GM08714 (cell line): ENCODE data around the gene SNRPD2.

Experiments
- H3K4me3 ChIP-seq: fragments of 200-500 bp; sonication (Bioruptor generic); 2 replicates; pipeline ENCODE4 v1.5.1; 2014; ENCODE audit warnings: mild to moderate bottlenecking, low read length, inconsistent platforms
- ZNF274 ChIP-seq: IDR thresholded peaks from 2 replicates; pipeline ENCODE4 v1.6.1; 2012; ENCODE audit warnings: mild to moderate bottlenecking, low read depth, low read length

The SNRPD2 gene

DNA sequence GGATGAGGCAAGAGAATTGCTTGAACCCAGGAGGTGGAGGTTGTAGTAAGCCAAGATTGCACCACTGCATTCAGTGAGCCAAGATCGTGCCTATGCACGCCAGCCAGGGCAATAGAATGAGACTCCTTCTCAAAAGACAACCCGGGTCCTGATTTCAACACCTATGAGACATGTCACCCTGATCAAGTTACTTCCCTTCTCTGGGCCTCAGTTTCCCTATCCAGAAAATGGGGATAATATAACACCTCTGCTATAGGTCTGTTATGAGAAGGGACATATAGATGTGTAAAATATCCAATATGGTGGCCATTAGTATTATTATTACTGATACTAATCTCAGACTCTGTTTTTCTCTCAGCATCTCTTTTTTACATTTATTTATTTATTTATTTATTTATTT is 36.7 kb downstream of the SNRPD2 start:
- TF ChIP-seq ZNF274 = no peak
- no peak overlapping the region for H3K4me3 ChIP-seq

DNA sequence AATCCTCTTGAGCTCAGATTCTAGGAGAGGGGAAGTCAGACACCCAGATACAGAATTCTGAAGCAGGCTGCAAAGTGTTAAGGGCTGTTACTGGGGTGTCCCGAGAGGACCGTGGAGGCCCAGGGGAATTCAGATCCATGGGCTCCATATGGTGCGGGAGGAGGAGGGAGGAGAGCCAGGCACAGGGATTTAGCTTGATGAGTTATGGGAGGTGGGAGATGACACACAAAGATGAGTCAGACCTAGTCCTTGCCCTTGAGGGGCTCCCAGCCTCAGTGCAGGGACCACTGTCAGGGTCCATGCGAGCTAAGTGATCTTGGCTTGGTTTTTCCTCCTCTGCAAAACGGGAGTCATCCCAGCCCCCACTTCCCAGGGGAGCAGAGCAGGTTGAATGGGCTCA is 38.1 kb downstream of the SNRPD2 start:
- no peak overlapping the region for H3K4me3 ChIP-seq
- TF ChIP-seq ZNF274 = no peak

DNA sequence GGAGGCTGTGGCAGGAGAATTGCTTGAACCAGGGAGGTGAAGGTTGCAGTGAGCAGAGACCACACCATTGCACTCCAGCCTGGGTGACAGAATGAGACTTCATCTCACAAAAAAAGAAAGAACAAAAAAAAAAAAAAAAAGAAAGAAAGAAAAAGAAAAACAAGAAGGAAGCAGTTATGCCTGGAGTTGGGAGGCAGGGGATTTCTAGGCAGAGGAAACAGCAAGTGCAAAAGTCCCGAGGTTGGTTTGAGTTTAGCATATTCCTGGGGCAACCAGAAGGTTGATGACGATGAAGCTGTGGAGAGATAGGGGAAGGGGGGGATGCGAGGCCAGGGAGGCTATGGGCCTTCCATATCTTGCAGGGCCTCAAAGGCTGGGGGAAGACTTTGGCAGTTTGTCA is 41.0 kb downstream of the SNRPD2 start:
- TF ChIP-seq ZNF274 = no peak
- no peak overlapping the region for H3K4me3 ChIP-seq

- TF ChIP-seq ZNF274 = no peak
- H3K4me3 ChIP-seq = no peak overlapping the region; the same call in 1 of the 2 replicates
These were observed 45.4 kb downstream of the SNRPD2 start for GRCh38 chr19:45646345-45646698.

DNA sequence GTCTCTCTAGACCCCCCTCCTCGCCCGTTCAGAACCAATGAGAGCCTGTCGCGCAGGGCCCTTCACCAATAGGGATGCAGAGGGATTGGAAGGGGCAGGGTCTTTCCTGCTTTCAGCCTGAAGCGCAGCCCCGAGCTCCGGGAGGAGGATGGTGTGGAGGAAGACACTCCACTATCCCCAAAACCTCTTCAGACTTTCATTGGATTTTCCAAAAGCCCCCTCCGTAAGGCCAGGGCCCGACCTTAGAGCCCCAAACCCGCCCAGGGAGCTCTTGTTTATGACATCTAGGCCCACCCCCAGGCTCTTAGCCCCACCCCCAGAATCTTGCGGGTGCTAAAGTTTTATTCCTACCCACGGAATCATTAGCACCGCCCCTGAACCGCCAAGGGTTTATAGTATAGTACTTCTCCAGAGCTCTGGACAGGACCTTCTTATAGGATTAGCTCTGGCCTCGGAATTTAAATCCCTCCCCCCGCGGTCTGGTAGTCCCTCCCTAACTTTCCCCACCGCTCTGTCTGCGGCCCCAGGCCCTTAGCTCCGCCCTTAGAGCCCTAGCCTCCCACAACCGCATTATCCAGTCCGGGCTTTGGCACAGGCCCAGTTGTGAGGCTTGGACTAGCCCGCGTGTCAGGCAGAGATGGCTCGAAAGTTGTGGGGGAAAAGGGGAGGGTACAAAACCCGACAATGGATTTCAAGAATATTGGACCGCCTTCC is 46.0 kb downstream of the SNRPD2 start:
- TF ChIP-seq ZNF274 = no peak
- H3K4me3 ChIP-seq = peak overlapping the region; percentile 17; the same call in 1 of the 2 replicates

DNA sequence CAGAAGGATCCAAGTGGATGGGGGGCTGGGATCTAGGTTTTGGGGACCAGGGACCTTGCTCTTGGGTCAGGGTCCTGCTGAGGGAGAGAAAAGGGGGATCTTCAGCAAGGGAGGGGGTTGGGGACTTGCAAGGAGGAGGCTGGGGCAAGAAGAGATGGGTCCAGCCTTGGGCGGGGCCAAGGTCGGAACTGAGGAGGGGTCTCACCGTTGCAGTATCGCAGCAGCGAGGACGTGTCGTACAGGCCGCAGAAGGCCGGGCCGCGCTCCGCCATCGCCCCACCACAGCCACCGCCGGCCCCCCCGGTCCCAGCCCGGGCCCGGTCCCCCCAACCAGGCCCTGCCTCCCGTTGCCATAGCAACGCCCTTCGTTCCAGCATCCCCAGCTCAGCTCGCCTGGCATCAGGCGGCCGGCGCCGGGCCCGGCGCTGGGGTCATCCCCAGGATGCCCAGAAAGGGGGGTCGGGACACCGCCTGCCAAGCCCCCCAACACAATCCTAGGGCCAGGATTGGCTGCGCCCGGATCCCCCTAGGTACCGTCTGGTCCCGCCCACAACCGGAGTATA is 46.6 kb downstream of the SNRPD2 start:
- no peak for TF ChIP-seq ZNF274
- no peak overlapping the region; the same call in 1 of the 2 replicates for H3K4me3 ChIP-seq

DNA sequence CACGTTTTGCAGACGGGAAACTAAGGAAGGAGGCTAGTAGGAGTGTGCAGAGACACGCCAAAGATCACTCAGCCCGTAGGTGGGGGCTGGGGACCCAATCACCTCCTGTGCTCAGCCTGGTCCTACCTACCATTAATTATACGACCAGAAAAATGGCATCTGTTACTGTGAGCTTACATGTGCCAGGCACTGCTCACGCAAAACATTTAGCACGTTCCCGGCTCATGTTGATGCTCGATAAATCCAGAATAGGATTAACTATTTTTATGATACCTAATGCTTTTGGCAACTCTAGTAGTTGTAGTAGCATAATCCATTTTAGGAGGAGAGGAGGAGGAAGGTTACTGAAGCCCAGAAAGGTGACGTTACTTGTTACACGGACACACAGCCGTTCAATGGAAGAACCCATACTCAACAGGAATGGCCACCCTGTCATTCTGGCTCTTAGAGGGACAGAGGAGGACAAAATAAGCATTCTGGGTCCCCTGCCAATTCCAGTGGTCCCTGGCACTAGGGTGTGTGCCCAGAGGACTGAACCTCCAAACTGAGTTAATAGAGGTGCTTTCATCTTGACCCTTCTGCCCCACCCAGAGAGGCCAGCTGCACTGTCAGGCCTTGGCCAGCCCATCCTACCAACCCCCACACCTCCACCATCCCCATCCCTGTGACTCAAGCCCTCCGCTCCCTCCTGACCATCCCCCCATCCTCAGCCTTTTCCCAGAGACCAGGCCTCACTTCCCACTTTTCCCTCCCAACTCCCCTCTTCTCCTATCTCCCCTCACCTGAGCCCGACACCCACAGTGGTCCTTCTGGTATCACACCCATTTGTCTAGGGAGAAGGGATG is 47.6 kb downstream of the SNRPD2 start:
- TF ChIP-seq ZNF274 = no peak
- no peak overlapping the region for H3K4me3 ChIP-seq

- no peak for TF ChIP-seq ZNF274
- no peak overlapping the region; the same call in 1 of the 2 replicates for H3K4me3 ChIP-seq
These were observed 48.5 kb downstream of the SNRPD2 start for GRCh38 chr19:45643024-45643926.

GRCh38 chr19:45641274-45642105 is 50.3 kb downstream of the SNRPD2 start:
- peak overlapping the region; percentile 60; the same call in 1 of the 2 replicates for H3K4me3 ChIP-seq
- TF ChIP-seq ZNF274 = no peak

DNA sequence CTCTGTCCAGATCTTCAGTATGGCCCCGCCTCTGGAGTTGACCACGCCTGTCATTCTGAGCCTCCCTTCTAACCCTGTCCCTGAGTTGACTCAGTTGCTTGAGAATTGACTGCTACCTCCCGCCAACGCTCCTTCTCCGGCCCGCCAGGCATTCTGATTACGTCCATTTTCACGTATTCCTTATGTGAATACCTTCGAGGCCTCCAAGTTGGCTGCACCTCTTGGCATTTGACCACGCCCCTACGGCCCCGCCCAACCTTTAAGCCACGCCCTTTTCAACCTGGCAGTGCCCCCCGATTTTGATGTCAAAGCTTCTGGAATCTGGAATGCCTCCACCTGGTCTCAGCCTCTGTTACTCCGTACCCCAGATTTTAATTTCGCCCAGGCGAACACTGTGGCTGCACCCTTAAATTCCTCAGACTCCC is 50.9 kb downstream of the SNRPD2 start:
- no peak for TF ChIP-seq ZNF274
- peak overlapping the region; percentile 26; the same call in 1 of the 2 replicates for H3K4me3 ChIP-seq

GRCh38 chr19:45638930-45639729 is 52.6 kb downstream of the SNRPD2 start, which contains the start of gene EML2:
Gene EML2, minus strand, starts transcription at chr19:45639397. Its CDS starts 21 bp downstream, at chr19:45639376.
- peak within 1 kb of the TSS; percentile 73 for H3K4me3 ChIP-seq
- no peak for TF ChIP-seq ZNF274
